HFFc6 (cell line): ENCODE results near the gene CCNYL1. TPM values are rescaled to one million over a fixed set of nuclear protein-coding genes. Genes with fewer than 3 reads are reported as not detected.
"Not testable (repeated sequence)": the region's sequence is repeated elsewhere in the genome, so short reads cannot be mapped to it uniquely, and the experiment has no call there.

Source experiments
- DNase-seq: peaks from one replicate; pipeline ENCODE4 v3.0.0-alpha.2; 2018
- H3K27ac Mint-ChIP-seq: 2 replicates; pipeline ENCODE4 v1.8.0; 2020; ENCODE audit warnings: mild to moderate bottlenecking, mixed read lengths
- H3K27me3 Mint-ChIP-seq: 2 replicates; pipeline ENCODE4 v1.8.0; 2021; ENCODE audit warnings: mild to moderate bottlenecking, moderate library complexity, mixed read lengths; ENCODE audit not compliant: insufficient read depth
- H3K36me3 Mint-ChIP-seq: 2 replicates; pipeline ENCODE4 v1.8.0; 2021; ENCODE audit warnings: low read depth, mixed read lengths
- H3K4me1 Mint-ChIP-seq: 2 replicates; pipeline ENCODE4 v1.8.0; 2020; ENCODE audit warnings: low read depth, mixed read lengths
- H3K4me3 Mint-ChIP-seq: 2 replicates; pipeline ENCODE4 v1.8.0; 2020; ENCODE audit warnings: mild to moderate bottlenecking, moderate library complexity, mixed read lengths
- H3K9me3 Mint-ChIP-seq: 2 replicates; pipeline ENCODE4 v1.8.0; 2020; ENCODE audit warnings: mild to moderate bottlenecking, mixed read lengths
- CTCF ChIP-seq: fragments of 200-600 bp; sonication (generic); IDR thresholded peaks from 2 replicates; pipeline ENCODE4 v1.5.0; 2021; ENCODE audit warnings: antibody characterized with exemption, mild to moderate bottlenecking
- total RNA-seq, 6 experiments: library from RNA; stranded (reverse); fragmentation: NEBNext Ultra II Directional; extraction: Animal tissue kit (Norgen Biotek cat#: 25700); gene quantifications; 2 replicates in 1 of 6; 3 replicates in 5 of 6; pipeline ENCODE4 v1.2.3, GENCODE V29; 2021

The CCNYL1 gene
- total RNA-seq, 6 experiments from 2014 or later: 13.3 to 21.7 (median 17.5) TPM

GRCh38 chr2:207692206-207693065 lies 19.0 kb upstream of the CCNYL1 start:
- Mint-ChIP-seq H3K4me3 (no peak overlapping the region), H3K27ac (no peak overlapping the region), H3K36me3 (no peaks in the 10 kb centered on the region), H3K9me3 (no peaks in the 10 kb centered on the region), H3K4me1 (peaks cover 12% of the 10 kb centered on the region), H3K27me3 (peaks cover 17% of the 10 kb centered on the region)
- peak; percentile 72 for TF ChIP-seq CTCF
- no peak for DNase-seq

- H3K27ac Mint-ChIP-seq: no peak overlapping the region
- H3K27me3 Mint-ChIP-seq: peaks cover 13% of the 10 kb centered on the region
- DNase-seq: no peak
- no peak for TF ChIP-seq CTCF
- H3K36me3 Mint-ChIP-seq: no peaks in the 10 kb centered on the region
- H3K4me3 Mint-ChIP-seq: no peak overlapping the region
- H3K4me1 Mint-ChIP-seq: peaks cover 12% of the 10 kb centered on the region
- no peaks in the 10 kb centered on the region for H3K9me3 Mint-ChIP-seq
Measured at GRCh38 chr2:207693641-207694249, 17.7 kb upstream of the CCNYL1 start.

GRCh38 chr2:207694811-207695281 lies 16.6 kb upstream of the CCNYL1 start:
- no peak for TF ChIP-seq CTCF
- Mint-ChIP-seq H3K4me3 (no peak overlapping the region), H3K36me3 (no peaks in the 10 kb centered on the region), H3K27ac (no peak overlapping the region), H3K27me3 (peaks cover 13% of the 10 kb centered on the region), H3K4me1 (peaks cover 12% of the 10 kb centered on the region), H3K9me3 (no peaks in the 10 kb centered on the region)
- peak; percentile 20 for DNase-seq

GRCh38 chr2:207695293-207695692 lies 16.1 kb upstream of the CCNYL1 start:
- no peak overlapping the region for H3K4me3 Mint-ChIP-seq
- DNase-seq: no peak
- no peaks in the 10 kb centered on the region for H3K36me3 Mint-ChIP-seq
- TF ChIP-seq CTCF: no peak
- H3K27ac Mint-ChIP-seq: no peak overlapping the region
- H3K4me1 Mint-ChIP-seq: peaks cover 12% of the 10 kb centered on the region
- H3K9me3 Mint-ChIP-seq: no peaks in the 10 kb centered on the region
- peaks cover 13% of the 10 kb centered on the region for H3K27me3 Mint-ChIP-seq

GRCh38 chr2:207696911-207697310 lies 14.5 kb upstream of the CCNYL1 start:
- DNase-seq, H3K4me3 Mint-ChIP-seq, H3K9me3 Mint-ChIP-seq, H3K27ac Mint-ChIP-seq, H3K36me3 Mint-ChIP-seq: not testable (repeated sequence)
- Mint-ChIP-seq H3K4me1 (peaks cover 12% of the 10 kb centered on the region), H3K27me3 (peaks cover 11% of the 10 kb centered on the region)

- Mint-ChIP-seq H3K4me1 (peaks cover 12% of the 10 kb centered on the region), H3K4me3 (no peak overlapping the region), H3K36me3 (no peaks in the 10 kb centered on the region), H3K27me3 (peaks cover 11% of the 10 kb centered on the region), H3K27ac (no peak overlapping the region), H3K9me3 (no peaks in the 10 kb centered on the region)
- TF ChIP-seq CTCF: no peak
- no peak for DNase-seq
Measured at GRCh38 chr2:207697411-207697810, 14.0 kb upstream of the CCNYL1 start.
